Measurements from ENCODE around the gene HNRNPUL1.
A peak's percentile ranks its signal among the peaks of the same experiment; 100 is the strongest.

The HNRNPUL1 gene

DNA sequence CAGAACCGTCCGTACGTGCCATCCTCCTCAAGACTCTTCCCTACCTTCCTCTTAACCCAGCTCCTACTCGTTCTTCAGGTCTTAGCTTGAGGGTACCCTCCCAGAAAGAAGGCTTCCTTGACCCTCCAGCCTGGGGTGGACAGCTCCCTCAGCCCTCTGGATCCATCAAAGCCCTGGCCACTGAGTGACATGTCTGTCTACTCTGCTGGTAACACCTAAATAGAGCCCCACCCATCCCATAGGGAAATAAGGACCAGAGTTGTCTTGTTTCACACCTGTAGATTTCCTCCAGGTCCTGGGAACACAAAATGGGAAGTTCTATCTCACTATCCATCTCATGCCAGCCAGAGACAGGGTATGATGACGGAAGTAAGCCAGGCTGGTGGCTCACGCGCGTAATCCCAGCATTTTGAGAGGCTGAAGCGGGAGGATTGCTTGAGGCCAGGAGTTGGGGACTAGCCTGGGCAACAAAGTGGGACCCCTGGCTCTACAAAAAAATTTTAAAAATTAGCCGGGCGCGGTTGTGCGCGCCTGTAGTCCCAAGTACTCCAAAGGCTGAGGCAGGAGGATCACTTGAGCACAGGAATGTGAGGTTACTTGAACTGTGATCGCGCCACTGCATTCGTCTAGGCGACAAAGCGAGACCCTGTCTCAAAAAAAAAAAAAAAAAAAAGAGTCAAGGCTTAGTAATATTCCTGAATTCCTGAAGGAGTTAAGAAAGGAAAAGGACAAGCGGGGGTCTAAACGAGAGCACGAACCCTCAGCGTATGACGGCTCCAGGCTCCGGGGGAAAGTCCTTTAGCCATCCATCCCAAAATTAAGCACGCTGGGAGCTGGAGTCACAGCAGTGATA, 45.2 kb downstream of the HNRNPUL1 start:
- DNase-seq: no peak
- peaks cover 46% of the 10 kb centered on the region for H3K4me1 Mint-ChIP-seq
- H3K27me3 Mint-ChIP-seq (ENCODE audit: low read depth, poor library complexity): peaks cover 6% of the 10 kb centered on the region
- peak overlapping the region; percentile 95 for H3K27ac Mint-ChIP-seq
- H3K4me3 Mint-ChIP-seq: peak overlapping the region; percentile 94
- no peaks in the 10 kb centered on the region for H3K9me3 Mint-ChIP-seq
- TF ChIP-seq, protein P1, sequence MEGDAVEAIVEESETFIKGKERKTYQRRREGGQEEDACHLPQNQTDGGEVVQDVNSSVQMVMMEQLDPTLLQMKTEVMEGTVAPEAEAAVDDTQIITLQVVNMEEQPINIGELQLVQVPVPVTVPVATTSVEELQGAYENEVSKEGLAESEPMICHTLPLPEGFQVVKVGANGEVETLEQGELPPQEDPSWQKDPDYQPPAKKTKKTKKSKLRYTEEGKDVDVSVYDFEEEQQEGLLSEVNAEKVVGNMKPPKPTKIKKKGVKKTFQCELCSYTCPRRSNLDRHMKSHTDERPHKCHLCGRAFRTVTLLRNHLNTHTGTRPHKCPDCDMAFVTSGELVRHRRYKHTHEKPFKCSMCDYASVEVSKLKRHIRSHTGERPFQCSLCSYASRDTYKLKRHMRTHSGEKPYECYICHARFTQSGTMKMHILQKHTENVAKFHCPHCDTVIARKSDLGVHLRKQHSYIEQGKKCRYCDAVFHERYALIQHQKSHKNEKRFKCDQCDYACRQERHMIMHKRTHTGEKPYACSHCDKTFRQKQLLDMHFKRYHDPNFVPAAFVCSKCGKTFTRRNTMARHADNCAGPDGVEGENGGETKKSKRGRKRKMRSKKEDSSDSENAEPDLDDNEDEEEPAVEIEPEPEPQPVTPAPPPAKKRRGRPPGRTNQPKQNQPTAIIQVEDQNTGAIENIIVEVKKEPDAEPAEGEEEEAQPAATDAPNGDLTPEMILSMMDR (IDR thresholded peaks at IDR 0.05): no peak
- peaks cover 46% of the 10 kb centered on the region for H3K36me3 Mint-ChIP-seq (ENCODE audit: low read depth)

DNA sequence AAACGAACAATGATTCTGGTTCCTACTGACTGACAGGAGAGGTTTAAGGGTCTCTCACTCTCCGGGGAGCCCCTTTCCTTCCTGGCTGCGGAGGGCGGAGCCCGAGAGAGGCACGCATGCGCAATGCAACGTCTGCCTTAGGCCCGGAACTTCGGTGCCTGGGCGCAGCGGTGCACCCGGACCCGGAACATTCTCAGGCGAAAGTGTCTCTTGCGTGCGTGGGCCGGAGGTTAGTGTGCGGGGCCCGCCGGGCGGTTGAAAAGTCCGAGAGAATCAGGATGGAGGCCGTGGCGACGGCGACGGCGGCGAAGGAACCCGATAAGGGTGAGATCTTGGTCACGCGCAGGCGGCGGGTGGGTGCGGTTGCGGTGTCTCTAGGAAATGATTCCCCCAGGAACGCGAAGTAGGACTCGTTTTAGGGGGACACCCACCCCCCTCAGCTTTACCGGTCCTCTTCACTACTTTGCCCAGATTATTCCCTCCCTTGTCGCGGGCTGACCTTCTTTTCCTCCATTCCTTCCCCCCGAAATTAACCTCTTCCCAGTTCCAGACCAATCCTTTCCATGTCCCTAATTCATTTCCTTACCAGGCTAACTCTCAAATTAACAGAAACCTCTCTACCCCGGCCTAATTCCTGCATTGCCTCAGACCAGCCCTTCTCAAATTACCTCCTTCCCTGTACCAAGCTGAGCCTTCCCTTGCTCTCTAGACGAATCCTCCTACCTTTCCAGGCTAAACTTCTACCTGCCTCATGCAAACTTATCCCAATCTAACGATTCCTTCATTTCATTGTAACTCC, 46.1 kb downstream of the HNRNPUL1 start, which contains the start of gene CCDC97:
Gene CCDC97, plus strand, starts transcription at position 140 of the 799 bp plus-strand sequence. Its CDS starts 139 bp downstream, at position 279.
- peak within 1 kb of the TSS; percentile 95 for H3K27ac Mint-ChIP-seq
- H3K4me1 Mint-ChIP-seq: peaks cover 46% of the 10 kb centered on the region
- H3K4me3 Mint-ChIP-seq: peak within 1 kb of the TSS; percentile 94
- DNase-seq: peak; percentile 91
- TF ChIP-seq, protein P1 (IDR thresholded peaks at IDR 0.05): no peak
- H3K27me3 Mint-ChIP-seq (ENCODE audit: low read depth, poor library complexity): peaks cover 6% of the 10 kb centered on the region
- no peaks in the 10 kb centered on the region for H3K9me3 Mint-ChIP-seq
- peaks cover 42% of the 10 kb centered on the region for H3K36me3 Mint-ChIP-seq (ENCODE audit: low read depth)

DNA sequence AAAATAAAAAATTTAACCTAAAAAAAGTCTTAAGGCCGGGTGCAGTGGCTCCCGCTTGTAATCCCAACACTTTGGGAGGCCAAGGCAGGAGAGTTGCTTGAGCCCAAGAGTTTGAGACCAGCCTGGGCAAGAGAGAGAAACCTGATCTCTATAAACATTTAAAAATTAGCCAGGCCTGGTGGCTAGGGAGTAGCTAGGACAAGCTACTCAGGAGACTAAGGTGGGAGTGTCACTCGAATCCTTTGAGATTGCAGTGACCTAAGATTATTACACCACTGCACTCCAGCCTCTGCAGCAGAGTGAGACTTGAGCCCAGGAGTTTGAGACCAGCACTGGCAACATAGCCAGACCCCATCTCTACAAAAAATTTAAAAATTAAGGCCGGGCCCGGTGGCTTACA, 46.9 kb downstream of the HNRNPUL1 start:
- H3K27me3 Mint-ChIP-seq (ENCODE audit: low read depth, poor library complexity): peaks cover 6% of the 10 kb centered on the region
- TF ChIP-seq, protein P1 (IDR thresholded peaks at IDR 0.05): no peak
- peak overlapping the region; percentile 95 for H3K27ac Mint-ChIP-seq
- H3K9me3 Mint-ChIP-seq: no peaks in the 10 kb centered on the region
- no peak for DNase-seq
- H3K36me3 Mint-ChIP-seq (ENCODE audit: low read depth): peaks cover 42% of the 10 kb centered on the region
- H3K4me1 Mint-ChIP-seq: peaks cover 48% of the 10 kb centered on the region
- peak overlapping the region; percentile 94 for H3K4me3 Mint-ChIP-seq

DNA sequence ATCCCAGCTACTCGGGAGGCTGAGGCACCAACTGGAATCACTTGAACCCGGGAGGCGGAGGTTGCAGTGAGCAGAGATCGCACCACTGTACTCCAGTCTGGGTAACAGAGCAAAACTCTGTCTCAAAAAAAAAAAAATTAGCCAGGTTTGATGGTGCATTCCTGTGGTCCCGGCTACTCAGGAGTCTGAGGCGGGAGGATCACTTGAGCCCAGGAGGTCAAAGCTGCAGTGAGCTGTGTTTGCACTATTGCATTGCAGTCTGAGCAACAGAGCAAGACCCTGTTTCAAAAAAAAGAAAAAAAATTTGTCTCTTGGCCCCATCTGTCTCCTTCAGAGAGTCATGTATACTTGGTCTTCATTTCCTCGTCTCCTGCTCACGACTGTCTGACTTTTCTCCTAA, 47.4 kb downstream of the HNRNPUL1 start:
- peaks cover 6% of the 10 kb centered on the region for H3K27me3 Mint-ChIP-seq (ENCODE audit: low read depth, poor library complexity)
- no peak for DNase-seq
- TF ChIP-seq, protein P1 (IDR thresholded peaks at IDR 0.05): no peak
- H3K27ac Mint-ChIP-seq: no peak overlapping the region
- H3K36me3 Mint-ChIP-seq (ENCODE audit: low read depth): peaks cover 46% of the 10 kb centered on the region
- peaks cover 50% of the 10 kb centered on the region for H3K4me1 Mint-ChIP-seq
- H3K9me3 Mint-ChIP-seq: no peaks in the 10 kb centered on the region
- peak overlapping the region; percentile 94 for H3K4me3 Mint-ChIP-seq

DNA sequence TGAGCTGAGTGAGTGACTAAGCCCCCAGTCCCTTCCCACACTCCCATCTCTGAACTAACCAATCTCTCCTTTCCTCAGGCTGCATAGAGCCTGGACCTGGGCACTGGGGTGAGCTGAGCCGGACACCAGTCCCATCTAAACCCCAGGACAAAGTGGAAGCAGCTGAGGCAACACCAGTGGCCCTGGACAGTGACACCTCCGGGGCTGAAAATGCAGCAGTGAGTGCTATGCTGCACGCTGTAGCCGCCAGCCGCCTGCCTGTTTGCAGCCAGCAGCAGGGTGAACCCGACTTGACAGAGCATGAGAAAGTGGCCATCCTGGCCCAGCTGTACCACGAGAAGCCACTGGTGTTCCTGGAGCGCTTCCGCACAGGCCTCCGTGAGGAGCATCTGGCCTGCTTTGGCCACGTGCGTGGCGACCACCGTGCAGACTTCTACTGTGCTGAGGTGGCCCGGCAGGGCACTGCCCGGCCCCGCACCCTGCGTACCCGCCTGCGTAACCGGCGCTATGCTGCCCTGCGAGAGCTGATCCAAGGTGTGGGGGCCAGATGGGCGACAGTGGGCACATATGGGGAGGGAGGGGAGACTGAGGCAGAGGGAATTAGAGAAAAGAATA, 52.2 kb downstream of the HNRNPUL1 start:
- Mint-ChIP-seq H3K9me3 (no peaks in the 10 kb centered on the region), H3K4me1 (peaks cover 46% of the 10 kb centered on the region), H3K36me3 (ENCODE audit: low read depth) (peaks cover 51% of the 10 kb centered on the region), H3K27me3 (ENCODE audit: low read depth, poor library complexity) (no peaks in the 10 kb centered on the region), H3K27ac (no peak overlapping the region), H3K4me3 (no peak overlapping the region)
- TF ChIP-seq, protein P1 (IDR thresholded peaks at IDR 0.05): no peak
- no peak for DNase-seq

Measured in nephron progenitor cell (in vitro differentiated cells).